WTC11 (cell line): Measurements from ENCODE around the gene OTOGL. TPM values are rescaled to one million over a fixed set of nuclear protein-coding genes. Genes with fewer than 3 reads are reported as not detected.

ENCODE experiments used
- ATAC-seq: fragments of 200-7000 bp; cut with Tn5 transposase; 2 replicates; pipeline ENCODE4 v1.10.0; 2021; ENCODE audit warnings: mild to moderate bottlenecking, moderate library complexity
- CTCF ChIA-PET: fragments of 300-600 bp; sonication (Branson Sonifier 250); formaldehyde crosslinking; loops from one replicate; lab custom pipeline; 2021; ENCODE audit warnings: antibody characterized with exemption; lab: Charles Lee
- POLR2A ChIA-PET: fragments of 350-600 bp; sonication (Branson Sonifier 250); formaldehyde crosslinking; loops from one replicate; lab custom pipeline; 2021; ENCODE audit warnings: antibody characterized with exemption; lab: Charles Lee
- DNase-seq: peaks from one replicate; pipeline ENCODE4 v3.0.0; 2021; ENCODE audit warnings: low spot score
- H3K27ac Mint-ChIP-seq: 2 replicates; pipeline ENCODE4 v1.8.0; 2021; ENCODE audit warnings: mixed read lengths
- H3K27me3 Mint-ChIP-seq: 2 replicates; pipeline ENCODE4 v1.8.0; 2021; ENCODE audit warnings: low read depth, mild to moderate bottlenecking, moderate library complexity, mixed read lengths
- H3K36me3 Mint-ChIP-seq: 2 replicates; pipeline ENCODE4 v1.8.0; 2021; ENCODE audit warnings: mixed read lengths
- H3K4me1 Mint-ChIP-seq: 2 replicates; pipeline ENCODE4 v1.8.0; 2022; ENCODE audit warnings: mixed read lengths
- H3K4me3 Mint-ChIP-seq: 2 replicates; pipeline ENCODE4 v1.8.0; 2021; ENCODE audit warnings: mild to moderate bottlenecking, moderate library complexity, mixed read lengths
- H3K9me3 Mint-ChIP-seq: 2 replicates; pipeline ENCODE4 v1.8.0; 2021; ENCODE audit warnings: mixed read lengths
- CREB1 ChIP-seq: sonication (generic); formaldehyde crosslinking; IDR thresholded peaks from 2 replicates; pipeline ENCODE4 v1.8.0; 2023; ENCODE audit warnings: mild to moderate bottlenecking, missing genetic modification reagents
- FOXP1 ChIP-seq: sonication (generic); formaldehyde crosslinking; IDR thresholded peaks from 2 replicates; pipeline ENCODE4 v1.8.0; 2022; ENCODE audit warnings: missing genetic modification reagents, mild to moderate bottlenecking, moderate library complexity, borderline replicate concordance
- PRRX2 ChIP-seq: fragments of 250-450 bp; sonication (Bioruptor Pico); IDR thresholded peaks from 2 replicates; pipeline ENCODE4 v1.8.0; 2021; ENCODE audit warnings: mild to moderate bottlenecking
- RELA ChIP-seq: sonication (generic); formaldehyde crosslinking; IDR thresholded peaks from 2 replicates; pipeline ENCODE4 v1.8.1; 2022; ENCODE audit warnings: missing genetic modification reagents, mild to moderate bottlenecking, borderline replicate concordance
- RORB ChIP-seq: fragments of 250-450 bp; sonication (Bioruptor Pico); IDR thresholded peaks from 2 replicates; pipeline ENCODE4 v1.9.0; 2021; ENCODE audit warnings: mild to moderate bottlenecking
- SOX15 ChIP-seq: fragments of 250-450 bp; sonication (Bioruptor Pico); IDR thresholded peaks from 2 replicates; pipeline ENCODE4 v1.9.0; 2021; ENCODE audit warnings: mild to moderate bottlenecking
- TCF7 ChIP-seq: sonication (generic); formaldehyde crosslinking; IDR thresholded peaks from 2 replicates; pipeline ENCODE4 v1.8.0; 2022; ENCODE audit warnings: mild to moderate bottlenecking, low read depth, missing genetic modification reagents, moderate library complexity
- total RNA-seq: library from RNA; stranded (reverse); gene quantifications from 3 replicates; pipeline ENCODE4 v1.2.3, GENCODE V29; 2021
- TF ChIP-seq, protein P1 (sequence below): fragments of 250-450 bp; sonication (Bioruptor Pico); IDR thresholded peaks from 2 replicates; pipeline ENCODE4 v2.1.2; 2022; ENCODE audit warnings: mild to moderate bottlenecking, moderate library complexity
- TF ChIP-seq, protein P2 (sequence below): sonication (generic); formaldehyde crosslinking; IDR thresholded peaks from 2 replicates; pipeline ENCODE4 v1.8.1; 2023; ENCODE audit warnings: mild to moderate bottlenecking, moderate library complexity, missing genetic modification reagents
- TF ChIP-seq, protein P3 (sequence below): fragments of 250-450 bp; sonication (Bioruptor Pico); IDR thresholded peaks from 2 replicates; pipeline ENCODE4 v1.8.0; 2021; ENCODE audit warnings: mild to moderate bottlenecking
- TF ChIP-seq, protein P4 (sequence below): fragments of 250-450 bp; sonication (Bioruptor Pico); IDR thresholded peaks from 2 replicates; pipeline ENCODE4 v1.9.0; 2021; ENCODE audit warnings: moderate library complexity, mild to moderate bottlenecking, inconsistent platforms, borderline replicate concordance
- TF ChIP-seq, protein P5 (sequence below): fragments of 250-450 bp; sonication (Bioruptor Pico); IDR thresholded peaks from 2 replicates; pipeline ENCODE4 v1.9.0; 2021; ENCODE audit warnings: mild to moderate bottlenecking
- TF ChIP-seq, protein P6 (sequence below): fragments of 250-450 bp; sonication (Bioruptor Pico); IDR thresholded peaks from 2 replicates; pipeline ENCODE4 v1.9.0; 2021; ENCODE audit warnings: mild to moderate bottlenecking, borderline replicate concordance

OTOGL gene
- total RNA-seq, 1 experiment from 2014 or later = 0.55 TPM

DNA sequence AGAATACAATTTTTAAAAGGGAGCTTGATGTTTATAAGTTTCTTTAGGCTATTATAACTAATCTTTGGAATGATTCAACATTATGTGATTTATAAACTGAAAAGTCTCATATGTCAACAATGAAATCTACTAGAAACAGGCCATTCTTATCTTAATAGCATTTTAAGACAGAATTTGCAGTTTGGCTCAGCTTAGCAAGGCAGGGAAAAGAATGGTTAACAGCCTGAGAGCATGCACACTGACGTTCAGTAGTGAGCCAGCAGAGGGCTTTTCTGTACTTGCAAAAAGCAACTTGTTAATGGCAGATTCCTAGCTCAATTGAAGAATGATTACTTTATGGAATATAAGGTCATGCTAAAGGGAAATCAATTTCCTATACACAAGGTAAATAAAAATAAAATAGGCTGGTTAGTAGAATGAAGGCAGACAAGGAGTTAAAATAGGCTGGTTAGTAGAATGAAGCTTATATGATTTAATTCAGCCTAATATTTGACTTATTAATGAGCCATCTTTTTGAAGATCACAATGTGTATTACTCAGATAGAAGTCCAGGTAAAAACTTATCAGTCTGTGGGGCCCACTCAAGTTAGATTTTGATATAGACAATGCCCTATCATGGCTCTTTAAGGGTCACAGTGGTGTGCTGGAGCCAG is 95.9 kb downstream of the OTOGL start:
- no peaks in the 10 kb centered on the region for H3K27me3 Mint-ChIP-seq
- CTCF ChIA-PET = interaction anchor here (0.5 to 2.7 kb wide), 28 partner anchors 8 to 775 kb away, joined by 3 to 74 read pairs (median 3); no protein-coding TSS in a partner anchor
- TF ChIP-seq TCF7 (CRISPR knock-in tag) = no peak
- TF ChIP-seq, protein P1, sequence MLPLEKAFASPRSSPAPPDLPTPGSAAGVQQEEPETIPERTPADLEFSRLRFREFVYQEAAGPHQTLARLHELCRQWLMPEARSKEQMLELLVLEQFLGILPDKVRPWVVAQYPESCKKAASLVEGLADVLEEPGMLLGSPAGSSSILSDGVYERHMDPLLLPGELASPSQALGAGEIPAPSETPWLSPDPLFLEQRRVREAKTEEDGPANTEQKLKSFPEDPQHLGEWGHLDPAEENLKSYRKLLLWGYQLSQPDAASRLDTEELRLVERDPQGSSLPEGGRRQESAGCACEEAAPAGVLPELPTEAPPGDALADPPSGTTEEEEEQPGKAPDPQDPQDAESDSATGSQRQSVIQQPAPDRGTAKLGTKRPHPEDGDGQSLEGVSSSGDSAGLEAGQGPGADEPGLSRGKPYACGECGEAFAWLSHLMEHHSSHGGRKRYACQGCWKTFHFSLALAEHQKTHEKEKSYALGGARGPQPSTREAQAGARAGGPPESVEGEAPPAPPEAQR = no peak
- TF ChIP-seq, all 79 proteins: peak for 0
- H3K4me1 Mint-ChIP-seq = peaks cover 10% of the 10 kb centered on the region
- H3K4me3 Mint-ChIP-seq = no peak overlapping the region
- ATAC-seq = peak; percentile 69
- no peak overlapping the region for H3K27ac Mint-ChIP-seq
- no peaks in the 10 kb centered on the region for H3K9me3 Mint-ChIP-seq
- DNase-seq = no peak
- no peaks in the 10 kb centered on the region for H3K36me3 Mint-ChIP-seq
- POLR2A ChIA-PET = interaction anchor here (0.6 kb wide), 1 partner anchor 786 kb away, joined by 3 read pairs; no protein-coding TSS in a partner anchor

DNA sequence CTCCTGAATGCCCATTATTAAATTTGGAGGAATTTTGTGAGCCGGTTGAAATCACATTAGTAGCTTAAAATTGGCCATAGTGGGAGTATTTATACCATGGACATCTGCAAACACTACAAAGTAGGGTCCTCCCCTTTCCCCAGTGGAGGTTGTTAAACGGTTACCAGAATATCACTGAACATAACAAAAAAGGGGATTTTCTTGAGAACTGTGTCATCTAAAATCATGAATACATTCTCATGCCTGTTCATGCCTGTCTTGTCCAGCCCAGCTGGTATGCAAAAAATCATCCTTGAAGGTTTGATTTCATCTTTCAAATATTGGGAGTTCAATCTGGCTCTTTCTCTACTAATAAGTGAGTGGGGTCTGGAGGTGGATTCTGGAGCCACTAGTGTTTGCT is 96.4 kb downstream of the OTOGL start:
- ATAC-seq = no peak
- Mint-ChIP-seq H3K36me3 (no peaks in the 10 kb centered on the region), H3K27me3 (no peaks in the 10 kb centered on the region), H3K4me3 (no peak overlapping the region), H3K4me1 (peaks cover 9% of the 10 kb centered on the region), H3K27ac (no peak overlapping the region), H3K9me3 (no peaks in the 10 kb centered on the region)
- TF ChIP-seq SOX15 (CRISPR knock-in tag) (no peak), RELA (CRISPR knock-in tag) (no peak), CREB1 (CRISPR knock-in tag) (no peak), FOXP1 (CRISPR knock-in tag) (no peak), PRRX2 (CRISPR knock-in tag) (no peak), RORB (CRISPR knock-in tag) (no peak)
- TF ChIP-seq, protein P2, sequence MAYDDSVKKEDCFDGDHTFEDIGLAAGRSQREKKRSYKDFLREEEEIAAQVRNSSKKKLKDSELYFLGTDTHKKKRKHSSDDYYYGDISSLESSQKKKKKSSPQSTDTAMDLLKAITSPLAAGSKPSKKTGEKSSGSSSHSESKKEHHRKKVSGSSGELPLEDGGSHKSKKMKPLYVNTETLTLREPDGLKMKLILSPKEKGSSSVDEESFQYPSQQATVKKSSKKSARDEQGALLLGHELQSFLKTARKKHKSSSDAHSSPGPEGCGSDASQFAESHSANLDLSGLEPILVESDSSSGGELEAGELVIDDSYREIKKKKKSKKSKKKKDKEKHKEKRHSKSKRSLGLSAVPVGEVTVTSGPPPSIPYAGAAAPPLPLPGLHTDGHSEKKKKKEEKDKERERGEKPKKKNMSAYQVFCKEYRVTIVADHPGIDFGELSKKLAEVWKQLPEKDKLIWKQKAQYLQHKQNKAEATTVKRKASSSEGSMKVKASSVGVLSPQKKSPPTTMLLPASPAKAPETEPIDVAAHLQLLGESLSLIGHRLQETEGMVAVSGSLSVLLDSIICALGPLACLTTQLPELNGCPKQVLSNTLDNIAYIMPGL (CRISPR knock-in tag) = no peak
- TF ChIP-seq, protein P3, sequence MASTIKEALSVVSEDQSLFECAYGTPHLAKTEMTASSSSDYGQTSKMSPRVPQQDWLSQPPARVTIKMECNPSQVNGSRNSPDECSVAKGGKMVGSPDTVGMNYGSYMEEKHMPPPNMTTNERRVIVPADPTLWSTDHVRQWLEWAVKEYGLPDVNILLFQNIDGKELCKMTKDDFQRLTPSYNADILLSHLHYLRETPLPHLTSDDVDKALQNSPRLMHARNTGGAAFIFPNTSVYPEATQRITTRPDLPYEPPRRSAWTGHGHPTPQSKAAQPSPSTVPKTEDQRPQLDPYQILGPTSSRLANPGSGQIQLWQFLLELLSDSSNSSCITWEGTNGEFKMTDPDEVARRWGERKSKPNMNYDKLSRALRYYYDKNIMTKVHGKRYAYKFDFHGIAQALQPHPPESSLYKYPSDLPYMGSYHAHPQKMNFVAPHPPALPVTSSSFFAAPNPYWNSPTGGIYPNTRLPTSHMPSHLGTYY (CRISPR knock-in tag) = no peak
- TF ChIP-seq, protein P4, sequence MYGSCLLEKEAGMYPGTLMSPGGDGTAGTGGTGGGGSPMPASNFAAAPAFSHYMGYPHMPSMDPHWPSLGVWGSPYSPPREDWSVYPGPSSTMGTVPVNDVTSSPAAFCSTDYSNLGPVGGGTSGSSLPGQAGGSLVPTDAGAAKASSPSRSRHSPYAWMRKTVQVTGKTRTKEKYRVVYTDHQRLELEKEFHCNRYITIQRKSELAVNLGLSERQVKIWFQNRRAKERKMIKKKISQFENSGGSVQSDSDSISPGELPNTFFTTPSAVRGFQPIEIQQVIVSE (CRISPR knock-in tag) = no peak
- TF ChIP-seq, protein P5, sequence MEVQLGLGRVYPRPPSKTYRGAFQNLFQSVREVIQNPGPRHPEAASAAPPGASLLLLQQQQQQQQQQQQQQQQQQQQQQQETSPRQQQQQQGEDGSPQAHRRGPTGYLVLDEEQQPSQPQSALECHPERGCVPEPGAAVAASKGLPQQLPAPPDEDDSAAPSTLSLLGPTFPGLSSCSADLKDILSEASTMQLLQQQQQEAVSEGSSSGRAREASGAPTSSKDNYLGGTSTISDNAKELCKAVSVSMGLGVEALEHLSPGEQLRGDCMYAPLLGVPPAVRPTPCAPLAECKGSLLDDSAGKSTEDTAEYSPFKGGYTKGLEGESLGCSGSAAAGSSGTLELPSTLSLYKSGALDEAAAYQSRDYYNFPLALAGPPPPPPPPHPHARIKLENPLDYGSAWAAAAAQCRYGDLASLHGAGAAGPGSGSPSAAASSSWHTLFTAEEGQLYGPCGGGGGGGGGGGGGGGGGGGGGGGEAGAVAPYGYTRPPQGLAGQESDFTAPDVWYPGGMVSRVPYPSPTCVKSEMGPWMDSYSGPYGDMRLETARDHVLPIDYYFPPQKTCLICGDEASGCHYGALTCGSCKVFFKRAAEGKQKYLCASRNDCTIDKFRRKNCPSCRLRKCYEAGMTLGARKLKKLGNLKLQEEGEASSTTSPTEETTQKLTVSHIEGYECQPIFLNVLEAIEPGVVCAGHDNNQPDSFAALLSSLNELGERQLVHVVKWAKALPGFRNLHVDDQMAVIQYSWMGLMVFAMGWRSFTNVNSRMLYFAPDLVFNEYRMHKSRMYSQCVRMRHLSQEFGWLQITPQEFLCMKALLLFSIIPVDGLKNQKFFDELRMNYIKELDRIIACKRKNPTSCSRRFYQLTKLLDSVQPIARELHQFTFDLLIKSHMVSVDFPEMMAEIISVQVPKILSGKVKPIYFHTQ (CRISPR knock-in tag) = no peak
- ChIA-PET CTCF (interaction anchor here (0.8 to 2.7 kb wide), 21 partner anchors 9 to 776 kb away, joined by 3 to 74 read pairs (median 4); no protein-coding TSS in a partner anchor), POLR2A (interaction anchor here (0.6 kb wide), 1 partner anchor 787 kb away, joined by 3 read pairs; no protein-coding TSS in a partner anchor)
- DNase-seq = no peak

DNA sequence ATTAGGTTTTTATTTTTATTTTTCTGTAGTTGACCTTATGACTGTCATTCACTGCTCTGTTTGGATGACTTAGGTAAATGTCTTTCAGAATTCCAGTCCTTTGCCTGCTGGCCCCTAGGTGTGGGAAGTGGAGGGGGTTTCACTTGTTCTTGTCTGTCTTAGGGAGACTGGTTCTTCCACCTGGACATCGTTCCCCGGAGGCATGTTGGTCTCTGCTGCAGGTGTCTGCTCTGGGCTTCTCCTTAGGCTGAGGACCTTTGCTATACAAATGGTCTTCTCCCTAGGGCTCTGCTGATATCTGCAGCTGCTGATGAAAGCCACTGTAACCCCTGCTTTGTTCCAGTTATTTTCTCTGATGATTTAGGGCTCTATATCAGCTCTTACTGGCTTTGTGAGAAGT is 97.1 kb downstream of the OTOGL start:
- CTCF ChIA-PET = interaction anchor here (2.1 to 2.7 kb wide), 2 partner anchors 74 to 78 kb away, joined by 6 to 74 read pairs; no protein-coding TSS in a partner anchor
- ATAC-seq (no peak), DNase-seq (no peak)
- Mint-ChIP-seq H3K4me3 (no peak overlapping the region), H3K27me3 (no peaks in the 10 kb centered on the region), H3K27ac (no peak overlapping the region), H3K9me3 (no peaks in the 10 kb centered on the region), H3K36me3 (no peaks in the 10 kb centered on the region), H3K4me1 (peaks cover 7% of the 10 kb centered on the region)
- POLR2A ChIA-PET = no interaction called here
- TF ChIP-seq, protein P2 (CRISPR knock-in tag) = no peak
- TF ChIP-seq, protein P6, sequence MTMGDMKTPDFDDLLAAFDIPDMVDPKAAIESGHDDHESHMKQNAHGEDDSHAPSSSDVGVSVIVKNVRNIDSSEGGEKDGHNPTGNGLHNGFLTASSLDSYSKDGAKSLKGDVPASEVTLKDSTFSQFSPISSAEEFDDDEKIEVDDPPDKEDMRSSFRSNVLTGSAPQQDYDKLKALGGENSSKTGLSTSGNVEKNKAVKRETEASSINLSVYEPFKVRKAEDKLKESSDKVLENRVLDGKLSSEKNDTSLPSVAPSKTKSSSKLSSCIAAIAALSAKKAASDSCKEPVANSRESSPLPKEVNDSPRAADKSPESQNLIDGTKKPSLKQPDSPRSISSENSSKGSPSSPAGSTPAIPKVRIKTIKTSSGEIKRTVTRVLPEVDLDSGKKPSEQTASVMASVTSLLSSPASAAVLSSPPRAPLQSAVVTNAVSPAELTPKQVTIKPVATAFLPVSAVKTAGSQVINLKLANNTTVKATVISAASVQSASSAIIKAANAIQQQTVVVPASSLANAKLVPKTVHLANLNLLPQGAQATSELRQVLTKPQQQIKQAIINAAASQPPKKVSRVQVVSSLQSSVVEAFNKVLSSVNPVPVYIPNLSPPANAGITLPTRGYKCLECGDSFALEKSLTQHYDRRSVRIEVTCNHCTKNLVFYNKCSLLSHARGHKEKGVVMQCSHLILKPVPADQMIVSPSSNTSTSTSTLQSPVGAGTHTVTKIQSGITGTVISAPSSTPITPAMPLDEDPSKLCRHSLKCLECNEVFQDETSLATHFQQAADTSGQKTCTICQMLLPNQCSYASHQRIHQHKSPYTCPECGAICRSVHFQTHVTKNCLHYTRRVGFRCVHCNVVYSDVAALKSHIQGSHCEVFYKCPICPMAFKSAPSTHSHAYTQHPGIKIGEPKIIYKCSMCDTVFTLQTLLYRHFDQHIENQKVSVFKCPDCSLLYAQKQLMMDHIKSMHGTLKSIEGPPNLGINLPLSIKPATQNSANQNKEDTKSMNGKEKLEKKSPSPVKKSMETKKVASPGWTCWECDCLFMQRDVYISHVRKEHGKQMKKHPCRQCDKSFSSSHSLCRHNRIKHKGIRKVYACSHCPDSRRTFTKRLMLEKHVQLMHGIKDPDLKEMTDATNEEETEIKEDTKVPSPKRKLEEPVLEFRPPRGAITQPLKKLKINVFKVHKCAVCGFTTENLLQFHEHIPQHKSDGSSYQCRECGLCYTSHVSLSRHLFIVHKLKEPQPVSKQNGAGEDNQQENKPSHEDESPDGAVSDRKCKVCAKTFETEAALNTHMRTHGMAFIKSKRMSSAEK (CRISPR knock-in tag) = no peak
